Measurements from ENCODE around the gene ATP5PO. TPM values are rescaled to one million over a fixed set of nuclear protein-coding genes. Genes with fewer than 3 reads are reported as not detected.

The ATP5PO gene
- total and polyA plus RNA-seq, 5 donors: 538 to 1,692 (median 608) TPM

GRCh38 chr21:33898586-33898985 is 17.0 kb downstream of the ATP5PO start:
- no peak for DNase-seq
- 89% methylated on average over 3 of the region's 3 CpGs for WGBS
- intact Hi-C loops (cut with DNase I): loop anchor here (5.0 to 10.0 kb wide), 2 partner anchors 254 to 256 kb away; partner anchors contain the start of genes CRYZL1 (in 4 of the 4) and ITSN1 (in 4 of the 4)
- peaks cover 2% of the 10 kb centered on the region for H3K4me1 ChIP-seq (ENCODE audit: control insufficient read depth, insufficient read depth, low read length)
- no peaks in the 10 kb centered on the region for H3K9me3 ChIP-seq (ENCODE audit: control insufficient read depth, low read length)
- H3K27ac ChIP-seq (ENCODE audit: low read length): no peak overlapping the region
- no peak overlapping the region for H3K4me3 ChIP-seq (ENCODE audit: low read length)
- H3K27me3 ChIP-seq (ENCODE audit: control insufficient read depth, insufficient read depth): no peaks in the 10 kb centered on the region
- ATAC-seq: no peak

GRCh38 chr21:33897739-33898138 is 17.9 kb downstream of the ATP5PO start:
- H3K9me3 ChIP-seq (ENCODE audit: control insufficient read depth, low read length): no peaks in the 10 kb centered on the region
- no peak for ATAC-seq
- peaks cover 2% of the 10 kb centered on the region for H3K4me1 ChIP-seq (ENCODE audit: control insufficient read depth, insufficient read depth, low read length)
- no peaks in the 10 kb centered on the region for H3K27me3 ChIP-seq (ENCODE audit: control insufficient read depth, insufficient read depth)
- H3K27ac ChIP-seq (ENCODE audit: low read length): no peak overlapping the region
- intact Hi-C loops (cut with DNase I): loop anchor here (5.0 to 10.0 kb wide), 2 partner anchors 253 to 255 kb away; partner anchors contain the start of genes CRYZL1 (in 4 of the 4) and ITSN1 (in 4 of the 4)
- no peak overlapping the region for H3K4me3 ChIP-seq (ENCODE audit: low read length)
- no peak for DNase-seq
- 91% methylated on average over 3 of the region's 3 CpGs for WGBS

- H3K4me3 ChIP-seq (ENCODE audit: low read length): no peak overlapping the region
- ATAC-seq: no peak
- WGBS: 77% methylated on average over 5 of the region's 5 CpGs
- H3K9me3 ChIP-seq (ENCODE audit: control insufficient read depth, low read length): no peaks in the 10 kb centered on the region
- intact Hi-C loops (cut with DNase I): loop anchor here (5.0 to 10.0 kb wide), 2 partner anchors 252 to 255 kb away; partner anchors contain the start of genes CRYZL1 (in 4 of the 4) and ITSN1 (in 4 of the 4)
- peaks cover 2% of the 10 kb centered on the region for H3K4me1 ChIP-seq (ENCODE audit: control insufficient read depth, insufficient read depth, low read length)
- no peaks in the 10 kb centered on the region for H3K27me3 ChIP-seq (ENCODE audit: control insufficient read depth, insufficient read depth)
- no peak overlapping the region for H3K27ac ChIP-seq (ENCODE audit: low read length)
- no peak for DNase-seq
Measured at GRCh38 chr21:33897098-33897497, 18.5 kb downstream of the ATP5PO start.

- no peak for DNase-seq
- no peak for ATAC-seq
- Histone ChIP-seq H3K9me3 (ENCODE audit: control insufficient read depth, low read length) (no peaks in the 10 kb centered on the region), H3K4me1 (ENCODE audit: control insufficient read depth, insufficient read depth, low read length) (peaks cover 2% of the 10 kb centered on the region), H3K27me3 (ENCODE audit: control insufficient read depth, insufficient read depth) (no peaks in the 10 kb centered on the region), H3K27ac (ENCODE audit: low read length) (no peak overlapping the region), H3K4me3 (ENCODE audit: low read length) (no peak overlapping the region)
- 80% methylated on average over 6 of the region's 6 CpGs for WGBS
- intact Hi-C loops (cut with DNase I): loop anchor here (5.0 to 10.0 kb wide), 2 partner anchors 252 to 254 kb away; partner anchors contain the start of genes CRYZL1 (in 4 of the 4) and ITSN1 (in 4 of the 4)
Measured at GRCh38 chr21:33896691-33897090, 18.9 kb downstream of the ATP5PO start.

GRCh38 chr21:33895356-33895755 is 20.2 kb downstream of the ATP5PO start:
- Histone ChIP-seq H3K27ac (ENCODE audit: low read length) (no peak overlapping the region), H3K4me3 (ENCODE audit: low read length) (no peak overlapping the region), H3K4me1 (ENCODE audit: control insufficient read depth, insufficient read depth, low read length) (peaks cover 2% of the 10 kb centered on the region), H3K9me3 (ENCODE audit: control insufficient read depth, low read length) (no peaks in the 10 kb centered on the region), H3K27me3 (ENCODE audit: control insufficient read depth, insufficient read depth) (no peaks in the 10 kb centered on the region)
- intact Hi-C loops (cut with DNase I): loop anchor here (5.0 to 10.0 kb wide), 2 partner anchors 251 to 253 kb away; partner anchors contain the start of genes CRYZL1 (in 4 of the 4) and ITSN1 (in 4 of the 4)
- peak in 1 of 3 donors; percentile 67 for DNase-seq
- WGBS: 82% methylated on average over 28 of the region's 28 CpGs
- ATAC-seq: peak in 1 of 2 donors; percentile 4

- Histone ChIP-seq H3K4me1 (ENCODE audit: control insufficient read depth, insufficient read depth, low read length) (peaks cover 2% of the 10 kb centered on the region), H3K4me3 (ENCODE audit: low read length) (peak overlapping the region; percentile 39), H3K27ac (ENCODE audit: low read length) (no peak overlapping the region), H3K9me3 (ENCODE audit: control insufficient read depth, low read length) (no peaks in the 10 kb centered on the region), H3K27me3 (ENCODE audit: control insufficient read depth, insufficient read depth) (no peaks in the 10 kb centered on the region)
- DNase-seq (peak; percentile 81 to 93 (median 90)), ATAC-seq (peak; percentile 93 to 94)
- WGBS: 2% methylated on average over 20 of the region's 20 CpGs
- intact Hi-C loops (cut with DNase I): loop anchor here (5.0 to 10.0 kb wide), 2 partner anchors 250 to 253 kb away; partner anchors contain the start of genes CRYZL1 (in 4 of the 4) and ITSN1 (in 4 of the 4)
Measured at GRCh38 chr21:33894736-33895288, 20.8 kb downstream of the ATP5PO start.

GRCh38 chr21:33893917-33894316 is 21.7 kb downstream of the ATP5PO start:
- Histone ChIP-seq H3K27me3 (ENCODE audit: control insufficient read depth, insufficient read depth) (no peaks in the 10 kb centered on the region), H3K4me1 (ENCODE audit: control insufficient read depth, insufficient read depth, low read length) (peaks cover 2% of the 10 kb centered on the region), H3K9me3 (ENCODE audit: control insufficient read depth, low read length) (no peaks in the 10 kb centered on the region), H3K27ac (ENCODE audit: low read length) (no peak overlapping the region), H3K4me3 (ENCODE audit: low read length) (no peak overlapping the region)
- DNase-seq (no peak), ATAC-seq (peak in 1 of 2 donors; percentile 20)
- intact Hi-C loops (cut with DNase I): loop anchor here in 3 of 4 donors (10.0 kb wide), 1 partner anchor 249 kb away; the partner anchor contains the start of genes CRYZL1 (in 3 of the 3) and ITSN1 (in 3 of the 3)
- 91% methylated on average over 4 of the region's 4 CpGs for WGBS

GRCh38 chr21:33892853-33893252 is 22.8 kb downstream of the ATP5PO start:
- intact Hi-C loops (cut with DNase I): loop anchor here in 3 of 4 donors (10.0 kb wide), 1 partner anchor 248 kb away; the partner anchor contains the start of genes CRYZL1 (in 3 of the 3) and ITSN1 (in 3 of the 3)
- Histone ChIP-seq H3K27ac (ENCODE audit: low read length) (no peak overlapping the region), H3K27me3 (ENCODE audit: control insufficient read depth, insufficient read depth) (no peaks in the 10 kb centered on the region), H3K9me3 (ENCODE audit: control insufficient read depth, low read length) (no peaks in the 10 kb centered on the region), H3K4me3 (ENCODE audit: low read length) (no peak overlapping the region), H3K4me1 (ENCODE audit: control insufficient read depth, insufficient read depth, low read length) (peaks cover 2% of the 10 kb centered on the region)
- WGBS: 86% methylated on average over 8 of the region's 8 CpGs
- ATAC-seq (no peak), DNase-seq (no peak)

- Histone ChIP-seq H3K4me1 (ENCODE audit: control insufficient read depth, insufficient read depth, low read length) (peaks cover 2% of the 10 kb centered on the region), H3K27ac (ENCODE audit: low read length) (no peak overlapping the region), H3K4me3 (ENCODE audit: low read length) (no peak overlapping the region), H3K9me3 (ENCODE audit: control insufficient read depth, low read length) (no peaks in the 10 kb centered on the region), H3K27me3 (ENCODE audit: control insufficient read depth, insufficient read depth) (no peaks in the 10 kb centered on the region)
- no peak for DNase-seq
- intact Hi-C loops (cut with DNase I): loop anchor here in 3 of 4 donors (10.0 kb wide), 1 partner anchor 245 kb away; the partner anchor contains the start of genes CRYZL1 (in 3 of the 3) and ITSN1 (in 3 of the 3)
- ATAC-seq: no peak
- 91% methylated on average over 5 of the region's 5 CpGs for WGBS
Measured at GRCh38 chr21:33890187-33890586, 25.4 kb downstream of the ATP5PO start.

GRCh38 chr21:33886321-33886720 is 29.3 kb downstream of the ATP5PO start:
- 92% methylated on average over 11 of the region's 11 CpGs for WGBS
- Histone ChIP-seq H3K27ac (ENCODE audit: low read length) (no peak overlapping the region), H3K27me3 (ENCODE audit: control insufficient read depth, insufficient read depth) (no peaks in the 10 kb centered on the region), H3K4me1 (ENCODE audit: control insufficient read depth, insufficient read depth, low read length) (no peaks in the 10 kb centered on the region), H3K9me3 (ENCODE audit: control insufficient read depth, low read length) (no peaks in the 10 kb centered on the region), H3K4me3 (ENCODE audit: low read length) (no peak overlapping the region)
- ATAC-seq (no peak), DNase-seq (no peak)
- intact Hi-C loops (cut with DNase I): no loop called here

- H3K27me3 ChIP-seq (ENCODE audit: control insufficient read depth, insufficient read depth): no peaks in the 10 kb centered on the region
- no peak overlapping the region for H3K27ac ChIP-seq (ENCODE audit: low read length)
- DNase-seq (no peak), ATAC-seq (no peak)
- WGBS: 91% methylated on average over 7 of the region's 7 CpGs
- no peaks in the 10 kb centered on the region for H3K9me3 ChIP-seq (ENCODE audit: control insufficient read depth, low read length)
- no peak overlapping the region for H3K4me3 ChIP-seq (ENCODE audit: low read length)
- H3K4me1 ChIP-seq (ENCODE audit: control insufficient read depth, insufficient read depth, low read length): no peaks in the 10 kb centered on the region
- intact Hi-C loops (cut with DNase I): no loop called here
Measured at GRCh38 chr21:33885172-33885514, 30.5 kb downstream of the ATP5PO start.

All from right cardiac atrium (tissue), 5 donors.